ENCODE data around the gene DDX25.

- no peak for TF ChIP-seq CTCF (IDR thresholded peaks at IDR 0.05; ENCODE audit: low read depth, low read length, poor library complexity, severe bottlenecking)
- no peak for TF ChIP-seq EZH2phosphoT487 (IDR thresholded peaks at IDR 0.05; ENCODE audit: borderline replicate concordance, low read length)
Measured at GRCh38 chr11:125976156-125976555, 71.8 kb downstream of the DDX25 start.
